CD4-positive, alpha-beta T cell treated with Interleukin-6 for 4 hours (primary cell): ENCODE measurements around the gene ACOT2.
"Not testable (repeated sequence)": the region's sequence is repeated elsewhere in the genome, so short reads cannot be mapped to it uniquely, and the experiment has no call there.

ENCODE experiments used
- DNase-seq: peaks from one replicate; pipeline ENCODE4 v3.0.0-alpha.2; 2020; ENCODE audit warnings: mixed read lengths

ACOT2 gene, protein sequence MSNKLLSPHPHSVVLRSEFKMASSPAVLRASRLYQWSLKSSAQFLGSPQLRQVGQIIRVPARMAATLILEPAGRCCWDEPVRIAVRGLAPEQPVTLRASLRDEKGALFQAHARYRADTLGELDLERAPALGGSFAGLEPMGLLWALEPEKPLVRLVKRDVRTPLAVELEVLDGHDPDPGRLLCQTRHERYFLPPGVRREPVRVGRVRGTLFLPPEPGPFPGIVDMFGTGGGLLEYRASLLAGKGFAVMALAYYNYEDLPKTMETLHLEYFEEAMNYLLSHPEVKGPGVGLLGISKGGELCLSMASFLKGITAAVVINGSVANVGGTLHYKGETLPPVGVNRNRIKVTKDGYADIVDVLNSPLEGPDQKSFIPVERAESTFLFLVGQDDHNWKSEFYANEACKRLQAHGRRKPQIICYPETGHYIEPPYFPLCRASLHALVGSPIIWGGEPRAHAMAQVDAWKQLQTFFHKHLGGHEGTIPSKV

DNA sequence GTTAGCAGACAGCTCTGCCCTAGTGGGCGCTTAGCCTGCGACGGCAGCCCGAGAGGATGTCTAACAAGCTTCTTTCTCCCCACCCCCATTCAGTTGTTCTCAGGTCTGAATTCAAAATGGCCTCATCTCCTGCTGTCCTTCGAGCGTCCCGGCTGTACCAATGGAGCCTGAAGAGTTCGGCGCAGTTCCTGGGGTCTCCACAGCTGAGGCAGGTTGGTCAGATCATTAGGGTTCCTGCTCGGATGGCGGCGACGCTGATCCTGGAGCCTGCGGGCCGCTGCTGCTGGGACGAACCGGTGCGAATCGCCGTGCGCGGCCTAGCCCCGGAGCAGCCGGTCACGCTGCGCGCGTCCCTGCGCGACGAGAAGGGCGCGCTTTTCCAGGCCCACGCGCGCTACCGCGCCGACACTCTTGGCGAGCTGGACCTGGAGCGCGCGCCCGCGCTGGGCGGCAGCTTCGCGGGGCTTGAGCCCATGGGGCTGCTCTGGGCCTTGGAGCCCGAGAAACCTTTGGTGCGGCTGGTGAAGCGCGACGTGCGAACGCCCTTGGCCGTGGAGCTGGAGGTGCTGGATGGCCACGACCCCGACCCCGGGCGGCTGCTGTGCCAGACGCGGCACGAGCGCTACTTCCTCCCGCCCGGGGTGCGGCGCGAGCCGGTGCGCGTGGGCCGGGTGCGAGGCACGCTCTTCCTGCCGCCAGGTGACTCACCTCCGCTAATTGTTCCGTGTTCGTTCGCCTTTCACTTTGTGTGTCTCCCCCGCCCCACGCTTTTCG lies at the start of gene ACOT2:
Gene ACOT2 (plus strand): TSS at position 29 of the 774 bp plus-strand sequence. CDS start 28 bp downstream, at position 57.
- peak; percentile 88 for DNase-seq

DNA sequence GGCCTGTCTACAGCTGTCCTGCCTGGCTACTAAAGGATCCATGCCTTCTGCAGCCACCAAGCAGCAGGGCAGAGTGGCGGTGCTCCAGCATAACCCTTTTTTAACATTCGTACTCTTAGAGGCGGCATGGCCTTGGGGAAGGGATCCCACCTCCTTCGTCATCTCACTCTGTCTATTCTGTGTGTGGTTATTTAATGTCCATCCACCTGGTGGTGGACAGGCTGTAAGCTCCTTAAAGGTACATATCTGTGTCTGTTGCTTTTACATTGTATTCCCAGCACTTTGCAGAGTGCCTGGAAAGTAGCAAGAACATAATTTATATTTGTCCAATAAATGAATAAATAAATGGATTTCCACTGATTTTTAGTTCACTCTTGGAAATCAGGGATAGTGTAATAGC lies 47.8 kb upstream of the ACOT2 start:
- DNase-seq: no peak

DNA sequence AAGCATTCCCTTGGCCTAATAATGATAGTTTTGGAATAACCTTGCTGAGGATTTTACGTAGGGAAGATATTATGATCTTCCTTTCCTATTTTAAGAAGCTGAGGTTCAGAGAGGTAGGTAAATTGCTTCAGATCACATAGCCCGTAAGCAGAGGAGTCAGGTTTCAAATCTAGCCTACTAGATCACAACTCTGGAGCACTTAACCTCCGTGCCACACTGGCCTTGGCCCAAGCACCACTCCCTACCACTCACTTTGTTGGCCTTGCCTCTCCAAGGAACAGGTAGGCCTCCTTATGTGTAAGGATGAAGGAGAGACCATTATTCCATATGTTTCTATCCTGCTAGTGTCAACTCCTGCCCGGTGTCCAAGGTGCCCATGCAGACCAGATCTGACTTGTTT lies 44.5 kb upstream of the ACOT2 start:
- no peak for DNase-seq

DNA sequence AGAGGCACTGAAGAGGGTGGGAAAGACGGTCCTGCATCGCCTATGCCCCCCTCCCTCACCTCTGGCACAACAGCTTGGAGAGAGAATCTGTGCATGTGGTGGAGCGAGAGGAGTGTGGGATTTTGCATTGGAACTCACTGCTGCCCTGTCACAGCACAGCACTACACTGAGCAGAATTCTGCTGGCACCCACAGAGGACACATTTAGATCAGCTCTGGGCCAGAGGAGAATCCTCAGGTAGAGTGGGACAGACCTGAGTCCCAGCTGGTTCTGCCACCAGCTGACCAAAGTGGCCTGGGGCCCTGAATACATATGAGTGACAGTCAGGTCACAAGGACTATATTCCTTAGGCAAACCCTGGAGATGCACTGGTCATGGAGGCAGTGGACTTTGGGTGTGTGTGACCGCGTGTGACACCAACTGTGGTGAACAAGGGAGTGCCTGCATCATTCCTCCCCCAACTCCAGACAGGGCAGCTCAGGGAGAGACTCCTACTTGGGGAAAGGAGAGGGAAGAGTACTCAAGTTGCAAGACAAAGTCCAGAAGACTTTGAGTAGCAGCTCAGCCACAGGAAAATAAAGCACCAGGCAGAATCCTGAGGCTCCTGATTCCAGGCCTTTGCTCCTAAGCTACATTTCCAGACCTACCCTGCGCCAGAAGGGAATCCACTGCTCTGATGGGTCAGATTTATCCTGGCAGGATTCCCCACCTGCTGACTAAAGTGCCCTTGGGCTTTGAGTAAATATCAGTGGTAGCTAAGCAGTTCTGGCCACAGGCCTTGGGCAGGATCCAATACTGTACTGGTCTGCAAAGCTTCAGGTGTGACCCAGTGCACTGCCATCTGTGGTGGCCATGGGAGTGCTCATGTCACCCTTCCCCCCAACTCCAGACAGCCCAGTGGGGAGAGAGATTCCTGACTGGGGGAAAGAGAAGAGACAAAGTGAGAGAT lies 42.7 kb upstream of the ACOT2 start:
- no peak for DNase-seq

DNA sequence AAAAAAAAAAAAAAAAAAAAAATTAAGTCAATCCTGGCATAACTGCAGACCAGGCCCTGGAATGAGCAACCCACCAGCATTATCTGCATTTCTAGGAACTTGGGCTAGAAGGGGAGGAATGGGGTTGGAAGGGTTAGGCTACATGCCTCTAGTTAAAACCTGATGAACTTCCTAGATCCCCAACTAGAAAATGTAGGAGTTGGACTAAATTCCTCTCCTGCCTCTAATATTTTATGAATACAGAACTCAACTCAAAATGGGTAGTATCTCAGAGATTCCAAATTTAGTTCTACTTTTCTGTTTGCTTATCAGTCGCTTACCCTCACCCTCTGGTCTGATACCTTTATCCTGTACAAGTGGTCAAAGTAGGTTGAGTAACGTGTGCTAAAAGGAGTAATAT lies 39.7 kb upstream of the ACOT2 start:
- not testable (repeated sequence) for DNase-seq

DNA sequence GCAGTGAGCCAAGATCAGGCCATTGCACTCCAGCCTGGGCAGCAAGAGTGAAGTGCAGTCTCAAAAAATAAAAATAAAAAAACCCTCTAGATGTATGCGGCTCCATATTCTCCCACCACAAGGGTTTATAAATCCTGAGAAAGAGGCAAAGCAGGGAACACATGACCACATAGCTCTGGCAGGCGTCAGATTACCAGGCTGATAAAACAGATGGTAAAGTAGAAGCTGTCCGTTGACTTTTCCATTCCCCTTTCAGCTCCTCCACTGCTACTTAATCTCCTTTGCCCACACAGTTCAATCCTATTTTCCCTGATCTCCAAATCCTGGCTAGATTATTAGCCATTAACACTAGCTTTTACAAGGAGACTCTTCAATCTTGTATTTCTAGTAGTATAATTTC lies 37.0 kb upstream of the ACOT2 start:
- not testable (repeated sequence) for DNase-seq

DNA sequence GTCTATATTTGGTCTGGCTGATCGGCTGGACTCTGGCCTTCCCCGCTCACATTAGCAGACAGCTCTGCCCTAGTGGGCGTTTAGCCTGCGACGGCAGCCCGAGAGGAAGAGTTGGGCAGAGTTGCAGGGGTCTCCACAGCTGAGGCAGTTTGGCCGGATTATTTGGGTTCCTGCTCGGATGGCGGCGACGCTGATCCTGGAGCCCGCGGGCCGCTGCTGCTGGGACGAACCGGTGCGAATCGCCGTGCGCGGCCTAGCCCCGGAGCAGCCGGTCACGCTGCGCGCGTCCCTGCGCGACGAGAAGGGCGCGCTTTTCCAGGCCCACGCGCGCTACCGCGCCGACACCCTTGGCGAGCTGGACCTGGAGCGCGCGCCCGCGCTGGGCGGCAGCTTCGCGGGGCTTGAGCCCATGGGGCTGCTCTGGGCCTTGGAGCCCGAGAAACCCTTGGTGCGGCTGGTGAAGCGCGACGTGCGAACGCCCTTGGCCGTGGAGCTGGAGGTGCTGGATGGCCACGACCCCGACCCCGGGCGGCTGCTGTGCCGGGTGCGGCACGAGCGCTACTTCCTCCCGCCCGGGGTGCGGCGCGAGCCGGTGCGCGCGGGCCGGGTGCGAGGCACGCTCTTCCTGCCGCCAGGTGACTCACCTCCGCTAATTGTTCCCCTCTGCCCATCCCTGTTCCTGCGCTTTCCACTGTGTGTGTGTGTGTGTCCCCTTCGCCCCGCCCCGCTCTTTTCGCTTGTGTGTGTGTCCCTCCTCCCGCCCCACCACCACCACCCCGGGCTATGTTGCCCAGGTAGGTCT lies 31.6 kb upstream of the ACOT2 start:
- peak; percentile 10 for DNase-seq

DNA sequence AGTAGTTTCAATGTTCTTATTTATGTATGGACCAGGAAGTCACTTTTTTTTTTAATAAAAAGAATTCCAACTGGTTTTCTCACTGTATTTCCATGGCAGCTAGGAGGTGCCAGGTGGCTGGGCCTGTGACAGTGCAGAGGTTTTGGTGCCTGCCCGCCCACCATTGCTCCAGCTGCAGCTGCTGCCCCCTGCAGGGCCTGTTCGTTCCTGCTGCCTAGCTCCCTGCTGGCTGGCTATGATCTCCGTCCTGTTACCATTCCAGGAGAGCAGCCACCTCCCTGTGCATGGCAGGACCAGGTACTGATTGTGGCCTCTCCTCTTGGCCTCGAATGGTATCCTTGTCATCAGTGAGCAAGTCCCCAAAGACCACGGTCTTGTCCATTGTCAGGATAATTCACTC lies 30.0 kb upstream of the ACOT2 start:
- peak; percentile 25 for DNase-seq

DNA sequence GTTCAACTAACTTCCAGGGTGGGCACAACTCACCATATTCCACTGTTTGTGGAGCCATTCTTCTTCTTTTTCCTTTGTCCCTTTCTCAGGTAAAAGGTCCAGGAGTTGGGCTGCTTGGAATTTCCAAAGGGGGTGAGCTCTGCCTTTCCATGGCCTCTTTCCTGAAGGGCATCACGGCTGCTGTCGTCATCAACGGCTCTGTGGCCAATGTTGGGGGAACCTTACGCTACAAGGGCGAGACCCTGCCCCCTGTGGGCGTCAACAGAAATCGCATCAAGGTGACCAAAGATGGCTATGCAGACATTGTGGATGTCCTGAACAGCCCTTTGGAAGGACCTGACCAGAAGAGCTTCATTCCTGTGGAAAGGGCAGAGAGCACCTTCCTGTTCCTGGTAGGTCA lies 26.1 kb upstream of the ACOT2 start:
- not testable (repeated sequence) for DNase-seq

DNA sequence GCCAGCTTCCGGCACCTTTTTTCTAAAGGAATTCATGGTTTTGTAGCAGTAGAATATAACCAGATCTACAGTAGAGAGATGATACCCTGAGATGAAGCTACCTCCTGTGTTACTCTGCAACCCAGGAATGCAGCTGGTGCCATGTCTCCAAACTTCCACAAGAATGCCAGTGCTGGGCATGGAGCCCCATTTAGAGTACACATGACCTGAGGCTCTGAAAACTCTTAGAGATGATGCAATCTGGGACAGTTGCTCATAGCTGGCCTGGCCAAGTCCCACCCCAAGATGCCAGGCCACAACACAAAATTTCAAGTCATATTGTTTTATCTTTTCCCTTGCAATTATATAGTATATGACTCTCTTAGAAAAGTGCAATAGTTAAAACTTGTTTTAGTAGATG lies 23.7 kb upstream of the ACOT2 start:
- not testable (repeated sequence) for DNase-seq

DNA sequence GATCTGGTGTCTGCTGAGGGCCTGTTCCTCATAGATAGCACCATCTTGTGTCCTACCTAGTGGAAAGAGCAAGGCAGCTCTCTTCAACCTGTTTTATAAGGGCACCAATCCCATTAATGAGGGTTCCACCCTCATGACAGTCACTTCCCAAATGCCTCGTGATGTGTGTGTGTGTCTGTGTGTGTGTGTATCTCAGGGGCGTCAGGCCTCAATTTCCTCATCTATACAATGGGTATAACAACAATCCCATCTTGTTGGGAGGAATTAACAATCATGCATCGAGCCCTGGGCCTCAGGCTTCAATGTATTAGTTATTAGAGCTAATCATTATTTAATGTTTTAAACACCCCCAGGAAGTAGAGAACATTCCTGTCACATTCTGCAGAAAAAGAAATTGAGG lies 19.9 kb upstream of the ACOT2 start:
- not testable (repeated sequence) for DNase-seq

DNA sequence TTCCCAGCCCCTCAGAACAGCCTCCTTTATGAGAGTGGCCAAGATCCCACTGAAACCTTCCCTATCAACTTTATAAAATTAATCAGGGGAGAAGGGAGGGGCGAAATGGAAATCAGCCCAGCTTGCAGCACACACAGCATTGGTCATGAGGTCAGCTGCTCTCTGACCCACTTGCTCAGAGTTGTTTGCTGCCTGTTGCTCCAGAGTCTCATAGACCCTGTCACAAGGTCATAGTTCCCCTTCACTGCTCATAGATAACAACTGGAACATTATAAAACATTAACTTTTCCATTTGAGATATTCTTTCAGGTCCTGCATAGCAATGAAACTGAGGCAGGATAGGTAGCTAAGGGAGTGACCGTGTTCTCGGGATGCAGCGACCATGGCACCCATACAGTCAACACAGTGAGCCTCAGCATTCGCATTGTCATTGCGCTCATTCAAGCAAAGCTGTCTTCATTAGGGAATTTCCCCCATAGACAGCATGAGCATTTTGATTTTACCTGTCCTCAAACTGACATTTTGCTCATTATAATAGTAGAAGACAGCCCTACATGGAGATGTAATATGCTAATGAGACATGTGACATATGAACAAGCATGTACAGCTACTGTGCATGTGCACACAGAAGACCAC lies 19.0 kb upstream of the ACOT2 start:
- not testable (repeated sequence) for DNase-seq

DNA sequence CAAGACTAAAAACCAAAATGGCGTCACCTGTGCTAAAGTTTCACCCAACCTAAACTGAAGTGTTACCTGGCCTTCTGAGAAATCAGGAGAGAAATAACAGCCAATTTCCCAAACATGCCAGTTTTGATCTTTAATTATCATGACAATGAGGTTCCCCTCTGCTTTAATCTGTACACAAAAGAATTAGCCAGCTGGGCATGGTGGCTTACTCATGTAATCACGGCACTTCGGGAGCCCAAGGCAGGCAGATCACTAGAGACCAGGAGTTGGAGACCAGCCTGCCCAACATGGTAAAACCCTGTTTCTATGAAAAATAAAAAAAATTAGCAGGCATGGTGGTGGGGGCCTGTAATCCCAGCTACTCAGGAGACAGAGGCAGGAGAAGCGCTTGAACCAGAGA lies 15.2 kb upstream of the ACOT2 start:
- no peak for DNase-seq

DNA sequence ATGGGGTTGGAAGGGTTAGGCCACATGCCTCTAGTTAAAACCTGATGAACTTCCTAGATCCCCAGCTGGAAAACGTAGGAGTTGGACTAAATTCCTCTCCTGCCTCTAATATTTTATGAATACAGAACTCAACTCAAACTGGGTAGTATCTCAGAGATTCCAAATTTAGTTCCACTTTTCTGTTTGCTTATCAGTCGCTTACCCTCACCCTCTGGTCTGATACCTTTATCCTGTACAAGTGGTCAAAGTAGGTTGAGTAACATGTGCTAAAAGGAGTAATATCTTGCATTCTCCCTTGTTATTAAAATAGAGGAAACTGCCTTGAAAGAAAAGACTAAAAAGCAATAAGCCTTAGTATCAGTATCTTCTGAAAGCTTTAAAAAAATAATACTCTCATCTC lies 11.8 kb upstream of the ACOT2 start:
- not testable (repeated sequence) for DNase-seq

DNA sequence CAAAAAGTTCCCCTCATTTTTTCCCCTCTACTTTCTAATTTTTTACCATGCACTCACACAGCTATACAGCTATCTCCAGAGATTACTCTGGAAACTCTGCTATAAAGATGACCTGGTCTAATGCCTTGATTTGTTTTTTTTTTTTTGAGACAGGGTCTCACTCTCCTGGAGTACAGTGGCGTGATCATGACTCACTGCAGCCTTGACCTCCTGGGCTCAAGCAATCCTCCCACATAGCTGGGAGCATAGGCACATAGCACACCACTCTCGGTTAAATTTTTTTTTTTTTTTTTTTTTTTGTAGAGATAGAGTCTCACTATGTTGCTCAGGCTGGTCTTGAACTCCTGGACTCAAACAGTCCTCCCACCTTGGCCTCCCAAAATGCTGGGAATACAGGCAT lies 10.8 kb upstream of the ACOT2 start:
- DNase-seq: not testable (repeated sequence)

DNA sequence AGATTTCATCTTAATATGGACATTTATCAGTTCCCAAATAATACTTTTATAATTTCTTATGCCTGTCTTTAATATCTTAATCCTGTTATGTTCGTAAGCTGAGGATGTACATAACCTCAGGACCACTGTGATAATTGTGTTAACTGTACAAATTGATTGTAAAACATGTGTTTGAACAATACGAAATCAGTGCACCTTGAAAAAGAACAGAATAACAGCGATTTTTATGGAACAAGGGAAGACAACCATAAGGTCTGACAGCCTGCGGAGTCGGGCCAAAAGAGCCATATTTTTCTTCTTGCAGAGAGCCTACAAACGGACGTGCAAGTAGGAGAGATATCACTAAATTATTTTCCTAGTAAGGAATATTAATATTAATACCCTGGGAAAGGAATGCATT lies 6.8 kb upstream of the ACOT2 start:
- not testable (repeated sequence) for DNase-seq

DNA sequence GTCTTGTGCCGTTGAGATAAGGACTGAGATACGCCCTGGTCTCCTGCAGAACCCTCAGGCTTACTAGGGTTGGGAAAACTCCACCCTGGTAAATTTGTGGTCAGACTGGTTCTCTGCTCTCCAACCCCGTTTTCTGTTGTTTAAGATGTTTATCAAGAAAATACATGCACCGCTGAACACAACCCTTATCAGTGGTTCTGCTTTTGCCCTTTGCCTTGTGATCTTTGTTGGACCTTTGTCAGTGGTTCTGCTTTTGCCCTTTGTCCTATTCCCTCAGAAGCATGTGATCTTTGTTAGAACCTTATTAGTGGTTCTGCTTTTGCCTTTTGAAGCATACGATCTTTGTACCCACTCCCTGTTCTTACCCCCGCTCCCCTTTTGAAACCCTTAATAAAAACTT lies 6.3 kb upstream of the ACOT2 start:
- not testable (repeated sequence) for DNase-seq

DNA sequence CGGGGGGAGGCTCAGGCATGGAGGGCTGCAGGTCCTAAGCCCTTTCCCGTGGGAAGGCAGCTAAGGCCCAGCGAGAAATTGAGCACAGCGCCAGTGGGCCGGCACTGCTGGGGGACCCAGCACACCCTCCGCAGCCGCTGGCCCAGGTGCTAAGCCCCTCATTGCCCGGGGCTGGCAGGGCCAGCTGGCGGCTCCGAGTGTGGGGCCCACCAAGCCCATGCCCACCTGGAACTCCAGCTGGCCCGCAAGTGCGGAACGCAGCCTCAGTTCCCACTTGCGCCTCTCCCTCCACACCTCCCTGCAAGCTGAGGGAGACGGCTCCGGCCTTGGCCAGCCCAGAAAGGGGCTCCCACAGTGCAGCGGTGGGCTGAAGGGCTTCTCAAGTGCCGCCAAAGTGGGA lies 2.6 kb upstream of the ACOT2 start:
- not testable (repeated sequence) for DNase-seq

DNA sequence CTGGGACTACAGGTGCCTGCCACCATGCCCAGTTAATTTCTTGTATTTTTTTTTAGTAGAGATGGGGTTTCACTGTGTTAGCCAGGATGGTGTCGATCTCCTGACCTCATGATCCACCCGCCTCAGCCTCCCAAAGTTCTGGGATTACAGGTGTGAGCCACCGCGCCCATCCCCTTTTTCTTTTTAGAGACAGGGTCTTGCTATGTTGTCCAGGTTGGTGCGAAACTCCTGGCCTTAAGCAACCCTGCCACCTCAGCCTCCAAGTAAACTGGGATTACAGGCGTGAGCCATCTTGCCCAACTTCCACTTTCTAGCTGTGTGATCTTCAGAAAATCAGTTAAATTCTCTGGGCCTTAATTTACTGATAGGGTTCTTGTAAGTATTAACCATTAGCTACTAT lies 2.1 kb upstream of the ACOT2 start:
- DNase-seq: not testable (repeated sequence)

DNA sequence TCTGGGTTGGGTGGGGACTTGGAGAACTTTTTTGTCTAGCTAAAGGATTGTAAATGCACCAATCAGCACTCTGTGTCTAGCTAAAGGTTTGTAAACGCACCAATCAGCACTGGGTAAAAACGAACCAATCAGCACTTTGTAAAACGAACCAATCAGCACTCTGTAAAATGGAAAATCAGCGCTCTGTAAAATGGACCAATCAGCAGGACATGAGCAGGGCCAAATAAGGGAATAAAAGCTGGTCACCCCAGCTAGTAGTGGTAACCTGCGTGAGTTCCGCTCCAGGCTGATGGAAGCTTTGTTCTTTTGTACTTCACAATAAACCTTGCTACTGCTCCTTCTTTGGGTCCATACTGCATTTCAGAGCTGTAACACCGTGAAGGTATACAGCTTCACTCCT lies 1.7 kb upstream of the ACOT2 start:
- DNase-seq: no peak
